Activated CD4-positive, CD25-positive, alpha-beta regulatory T cell treated with anti-CD3 and anti-CD28 coated beads, Interleukin-2, amount 50 U/mL, for 24 hours (primary cell): ENCODE results near the gene PRR33.

Source experiments
- ATAC-seq, 2 donors: fragments of 150-1000 bp; cut with Tn5 transposase; one replicate each; pipeline ENCODE4 v1.10.0; 2021; ENCODE audit warnings: mild to moderate bottlenecking in 1 of 2, moderate library complexity in 1 of 2

The PRR33 gene

DNA sequence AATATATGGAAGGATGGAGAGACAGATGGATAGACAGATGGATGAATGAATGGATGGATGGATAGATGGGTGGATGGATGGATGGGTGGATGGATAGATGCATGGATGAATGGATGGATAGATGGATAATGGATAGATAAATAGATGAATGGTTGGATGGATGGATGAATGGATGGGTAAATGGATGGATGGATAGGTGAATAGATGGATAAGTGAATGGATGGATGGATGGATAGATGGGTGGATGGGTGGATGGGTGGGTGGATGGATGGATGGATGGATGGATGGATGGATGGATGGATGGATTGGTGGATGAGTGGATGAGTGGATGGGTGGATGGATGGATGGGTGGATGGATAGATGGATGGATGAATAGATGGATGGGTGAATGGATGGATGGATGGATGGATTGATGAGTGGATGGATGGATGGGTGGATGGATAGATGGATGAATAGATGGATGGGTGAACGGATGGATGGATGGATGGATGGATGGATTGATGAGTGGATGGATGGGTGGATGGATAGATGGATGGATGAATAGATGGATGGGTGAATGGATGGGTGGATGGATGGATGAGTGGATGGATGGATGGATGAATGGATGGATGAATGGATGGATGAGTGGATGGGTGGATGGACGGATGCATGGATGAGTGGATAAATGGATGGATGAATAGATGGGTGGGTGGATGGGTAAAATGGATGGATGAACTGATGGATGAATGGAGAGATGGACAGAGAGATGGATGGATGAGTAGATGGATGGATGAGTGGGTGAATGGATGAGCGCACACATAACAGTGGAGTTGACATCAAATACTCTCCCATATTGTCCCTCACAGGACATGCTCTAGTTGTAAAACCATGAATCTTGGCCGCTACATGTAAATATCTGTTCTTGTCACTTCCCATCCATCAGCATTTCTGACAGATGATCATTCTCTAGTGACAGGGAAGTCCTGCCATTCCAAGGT lies 30.0 kb downstream of the PRR33 start:
- no peak for ATAC-seq

DNA sequence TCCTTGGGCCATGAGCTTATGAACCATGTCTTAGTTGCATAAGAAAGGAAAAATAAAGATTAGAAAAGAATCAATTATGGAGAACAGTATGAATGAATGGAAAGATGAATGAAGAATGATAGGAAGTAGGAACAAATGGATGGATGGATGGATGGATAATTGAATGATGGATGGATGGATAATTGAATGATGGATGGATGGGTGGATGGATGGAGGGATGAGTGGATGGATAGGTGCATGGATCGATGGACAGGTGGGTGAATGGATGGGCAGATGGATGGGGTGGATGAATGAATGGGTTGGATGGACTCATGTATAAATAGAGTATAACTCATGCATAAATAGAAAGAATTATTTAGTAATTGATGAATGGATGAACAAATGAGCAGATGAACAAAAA lies 31.6 kb downstream of the PRR33 start:
- no peak for ATAC-seq

DNA sequence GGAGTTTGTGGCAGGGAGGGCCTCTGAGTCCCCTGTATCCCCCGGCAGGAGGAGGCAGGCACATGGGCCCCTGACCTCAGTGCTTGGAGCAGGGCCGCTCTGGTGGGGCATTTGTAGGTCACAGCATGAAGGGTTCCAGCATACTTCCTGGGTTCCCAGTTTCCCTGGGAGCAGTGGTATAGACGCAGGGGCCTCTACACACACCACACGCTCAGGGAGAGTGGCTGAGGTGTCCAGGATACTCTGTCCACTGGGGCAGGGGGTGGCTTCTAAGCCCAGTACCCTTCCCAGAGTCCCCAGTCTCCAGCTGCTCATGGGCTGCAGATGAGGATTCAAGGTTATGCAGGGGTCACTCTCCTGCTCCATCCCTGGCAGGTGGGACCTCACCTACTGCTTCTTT lies 32.7 kb downstream of the PRR33 start:
- no peak for ATAC-seq

DNA sequence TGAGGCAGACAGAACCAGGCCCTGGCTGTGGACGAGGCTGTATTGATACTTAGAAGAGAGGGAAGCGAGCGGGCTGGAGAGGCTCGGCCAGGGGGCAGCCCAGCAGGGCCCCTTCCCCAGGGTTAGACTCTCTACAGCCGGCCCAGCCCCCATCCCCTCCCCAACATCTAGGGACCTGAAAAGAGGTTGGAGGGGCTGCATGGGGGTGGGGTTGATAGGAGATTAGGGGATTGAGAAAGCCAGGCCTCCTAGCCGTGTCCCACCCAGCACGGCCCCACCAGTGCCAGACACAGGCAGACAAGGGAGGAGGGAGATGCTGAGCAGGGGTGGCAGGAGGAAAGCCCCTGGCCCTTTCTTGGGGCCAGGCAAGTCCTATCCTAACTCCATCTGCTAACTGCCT lies 33.1 kb downstream of the PRR33 start:
- ATAC-seq: no peak

DNA sequence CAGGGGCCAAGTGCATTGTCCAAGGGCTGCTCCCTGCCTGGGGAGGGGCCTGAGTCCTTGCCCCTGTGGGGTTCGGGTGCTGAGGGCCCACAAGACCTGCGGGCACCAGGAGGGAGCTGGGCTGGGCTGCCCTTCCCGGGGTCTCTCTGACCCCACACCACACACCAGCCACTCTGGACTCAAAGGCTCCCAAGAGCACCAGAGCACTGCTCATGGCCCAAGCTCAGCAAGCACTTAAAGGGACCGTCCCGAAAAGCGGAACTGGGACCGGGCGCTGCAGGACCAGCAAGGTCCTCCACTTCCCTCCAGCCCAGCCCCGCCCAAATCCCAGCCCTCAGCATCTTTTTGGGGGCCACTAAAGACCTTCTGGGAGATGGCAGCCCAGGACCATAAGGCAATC lies 33.5 kb downstream of the PRR33 start:
- no peak for ATAC-seq

DNA sequence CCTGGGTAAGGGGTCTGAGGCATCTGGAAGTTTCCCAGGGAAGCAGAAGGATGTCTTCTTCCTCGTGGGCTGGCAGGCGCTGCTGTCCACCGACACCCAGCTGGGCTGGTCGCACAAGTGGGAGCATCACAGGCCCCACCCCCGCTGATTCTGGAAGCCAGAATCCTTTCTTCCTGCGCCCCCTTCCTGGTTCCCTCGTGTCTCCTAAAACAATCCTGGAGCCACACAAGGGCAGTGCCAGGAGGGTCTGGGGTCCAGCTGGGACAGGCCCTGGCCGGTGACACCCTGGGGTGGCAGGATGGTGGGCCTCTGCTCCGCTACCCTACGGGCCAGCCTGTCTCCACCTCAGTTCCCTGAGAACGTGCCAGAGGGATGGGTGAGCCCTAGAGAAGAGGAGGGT lies 34.6 kb downstream of the PRR33 start:
- ATAC-seq: no peak

DNA sequence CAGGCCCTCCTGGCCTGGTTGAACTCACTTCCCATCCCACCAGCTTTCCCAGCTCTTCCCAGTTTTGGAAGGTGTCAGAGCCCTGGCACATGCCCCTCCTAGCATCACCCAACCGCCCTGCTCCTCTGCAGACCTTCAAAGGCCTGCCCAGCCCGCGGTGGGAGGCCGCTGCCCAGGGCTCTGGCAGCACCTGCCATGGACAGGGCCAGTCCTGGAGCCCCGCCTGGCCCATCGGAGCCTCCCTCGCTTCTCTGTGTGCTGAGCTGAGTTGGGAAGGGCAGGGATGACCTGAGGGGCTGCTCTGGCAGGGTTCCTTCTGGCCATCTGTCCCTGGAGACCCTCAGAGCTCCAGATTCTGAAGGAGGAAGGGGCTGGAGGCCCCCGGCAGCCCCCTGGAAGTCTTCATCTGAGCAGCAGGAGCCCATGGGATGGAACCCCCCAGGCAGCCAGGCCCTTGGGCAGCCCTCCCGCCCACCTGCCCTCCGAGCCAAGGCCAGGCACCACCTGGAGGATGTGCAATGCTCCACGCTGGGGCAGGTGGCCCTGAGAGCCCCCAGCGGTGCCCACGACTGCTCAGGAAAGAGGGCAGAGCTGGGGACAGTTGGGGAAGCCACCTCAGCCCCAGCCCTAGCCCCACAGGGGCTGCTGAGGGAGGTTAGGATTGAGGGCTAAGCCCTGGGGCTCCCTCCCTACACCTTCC lies 35.2 kb downstream of the PRR33 start:
- no peak for ATAC-seq

DNA sequence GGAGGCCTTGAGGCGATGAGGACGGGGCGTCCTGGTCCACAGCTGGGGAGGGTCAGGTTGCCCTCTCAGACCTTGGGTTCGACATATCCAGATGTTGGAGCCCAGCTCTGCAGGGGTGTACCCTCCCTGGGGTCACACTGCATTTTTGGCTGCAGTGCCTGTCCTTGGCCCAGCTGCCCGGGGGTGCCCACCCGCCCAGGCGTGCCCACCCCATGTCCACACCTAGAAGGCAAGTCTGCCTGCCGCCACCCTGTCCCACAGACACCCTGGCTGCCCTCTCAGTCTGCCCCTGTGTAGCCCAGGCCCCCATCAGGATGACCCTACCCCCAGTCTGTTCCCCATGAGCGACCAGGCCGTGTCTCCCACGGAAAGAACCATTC lies 35.8 kb downstream of the PRR33 start:
- ATAC-seq: no peak

DNA sequence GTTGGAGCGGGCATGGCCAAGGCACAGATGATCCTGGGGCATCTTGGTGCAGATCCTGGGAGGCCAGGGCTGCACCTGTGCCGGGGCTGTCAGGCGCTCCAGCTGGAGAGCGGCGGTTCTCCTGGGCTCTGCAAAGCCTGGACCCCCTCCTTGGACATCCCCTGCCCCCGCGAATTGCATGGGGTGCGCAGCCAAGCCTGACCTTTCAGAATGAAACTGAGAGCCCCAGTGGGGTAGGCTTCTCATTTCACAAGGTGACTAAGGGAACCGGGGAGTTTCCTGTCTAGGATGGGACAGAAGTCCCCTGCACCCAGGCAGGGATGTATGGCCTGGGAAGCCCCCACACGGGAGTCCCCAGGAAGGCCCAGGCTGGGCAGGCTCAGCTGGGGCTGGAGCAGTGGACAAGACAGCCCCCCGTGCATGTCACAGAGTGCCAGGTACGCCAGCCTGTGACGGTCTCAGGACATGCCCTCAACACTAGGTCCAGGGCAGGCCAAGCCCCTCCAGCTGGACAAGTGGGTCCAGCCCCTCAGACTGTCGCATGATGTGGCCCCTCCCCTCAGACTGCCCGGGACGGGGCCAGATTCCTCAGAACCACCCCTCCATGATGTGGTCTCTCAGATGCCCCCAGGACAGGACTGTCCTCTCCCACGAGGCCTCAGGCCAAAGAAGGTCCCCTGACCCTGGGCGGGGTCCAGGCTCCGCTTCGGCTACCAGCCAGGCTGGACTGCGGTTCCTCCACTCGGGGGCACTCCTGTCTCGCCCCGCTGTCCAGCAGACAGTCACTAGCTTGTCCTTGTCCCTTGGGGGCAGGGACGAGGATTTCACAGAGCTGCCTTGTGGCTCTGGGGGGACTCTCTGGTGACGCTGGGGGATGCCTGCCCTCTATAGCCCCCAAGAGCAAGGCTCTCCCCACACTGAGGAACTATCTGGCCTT lies 36.5 kb downstream of the PRR33 start:
- peak; percentile 56 to 57 for ATAC-seq

DNA sequence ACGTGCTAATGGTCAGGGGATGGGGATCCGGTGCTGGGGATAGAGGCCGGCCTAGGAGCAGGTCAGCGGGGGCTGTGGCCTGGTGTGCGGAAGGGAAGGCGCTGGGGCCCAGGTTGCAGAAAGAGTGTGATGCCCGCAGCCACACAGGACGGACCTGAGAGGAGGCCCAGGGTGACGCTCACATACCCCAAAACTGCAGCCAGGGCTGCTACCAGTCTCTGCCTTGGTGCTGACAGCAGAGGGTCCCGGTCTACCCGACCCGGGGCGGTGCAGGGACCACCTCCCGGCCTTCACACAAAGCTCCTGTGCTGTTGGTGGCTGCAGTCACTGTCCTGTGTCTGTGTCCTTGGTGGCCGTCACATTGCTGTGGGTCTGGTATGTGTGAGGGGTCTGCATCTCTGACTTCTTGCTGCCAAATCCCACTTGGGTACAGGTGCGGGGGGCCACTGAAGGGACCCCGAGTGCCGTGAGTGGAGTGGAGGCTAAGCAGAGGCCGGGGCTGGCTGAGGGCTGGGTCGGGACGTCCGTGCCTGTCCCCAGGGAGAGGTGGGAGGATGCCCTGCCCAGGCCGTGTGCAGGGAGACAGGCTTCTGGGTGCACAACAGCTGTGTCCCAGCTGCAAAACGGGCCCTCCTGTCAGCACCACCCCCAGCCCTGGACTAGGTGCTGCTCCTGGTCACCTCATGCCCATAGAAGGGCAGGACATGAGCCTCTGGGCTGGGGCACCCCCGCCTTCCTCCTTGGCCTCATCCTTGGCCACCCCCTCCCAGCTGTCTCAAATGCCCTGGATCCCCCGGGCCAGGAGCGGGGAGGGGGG lies 37.4 kb downstream of the PRR33 start:
- no peak for ATAC-seq

DNA sequence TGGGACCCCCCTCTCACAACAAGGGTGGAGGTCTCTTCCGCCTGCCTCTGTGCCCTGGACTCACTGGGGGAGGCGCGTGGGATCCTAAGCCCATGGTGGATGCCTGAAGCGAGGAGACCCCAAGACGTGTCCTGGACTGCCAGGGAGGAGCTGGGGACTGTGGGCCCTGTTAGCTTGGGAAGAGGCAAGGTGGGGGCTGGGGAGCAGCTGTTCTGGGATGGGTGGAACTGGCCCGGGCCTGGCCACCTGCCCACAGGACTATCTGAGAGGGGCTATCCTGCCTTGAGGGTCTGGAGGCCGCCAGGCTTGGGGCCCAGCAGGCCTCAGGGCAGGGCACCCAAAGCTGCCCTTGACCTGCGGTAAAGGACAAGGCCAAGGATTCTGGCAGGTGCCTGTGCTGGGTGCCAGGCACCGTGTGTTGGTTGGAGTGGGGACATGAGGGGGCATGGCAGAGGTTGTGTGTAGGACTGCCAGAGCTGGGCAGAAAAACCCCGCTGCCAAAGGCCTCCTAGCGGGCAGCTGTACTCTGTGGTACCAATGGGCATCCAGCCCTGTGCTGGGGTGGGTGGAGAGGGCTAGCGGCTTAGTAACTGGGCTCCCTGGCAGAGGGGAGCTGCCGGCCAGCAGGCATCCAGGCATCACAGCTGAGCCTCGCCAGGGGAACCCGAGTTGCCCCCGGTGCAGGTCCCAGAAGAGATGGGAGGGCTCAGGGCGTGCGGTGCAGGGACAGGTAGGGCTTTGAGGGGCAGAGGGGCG lies 38.1 kb downstream of the PRR33 start:
- ATAC-seq: peak in 1 of 2 donors; percentile 2

DNA sequence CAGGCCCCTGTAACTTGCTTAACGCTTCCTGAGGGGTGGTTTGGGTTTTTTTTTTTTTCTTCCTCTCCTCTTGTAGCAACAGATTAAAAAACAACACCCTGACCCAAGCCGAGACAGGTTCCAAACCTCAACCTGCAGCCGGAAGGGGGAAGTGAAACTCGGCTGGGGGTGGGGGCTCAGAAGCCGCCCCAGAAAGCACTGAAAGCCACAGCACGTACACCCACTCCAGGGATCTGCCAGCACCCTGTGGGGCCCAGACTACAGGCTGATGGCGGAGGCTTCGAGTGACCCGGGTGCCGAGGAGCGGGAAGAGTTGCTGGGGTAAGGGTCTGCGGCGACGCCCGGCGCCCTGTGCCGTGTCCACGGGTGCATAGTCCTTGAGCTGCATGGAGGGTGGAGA lies 38.8 kb downstream of the PRR33 start, which contains the start of gene LSP1:
LSP1 (plus strand) TSS at position 208 of the 400 bp plus-strand sequence; CDS start at position 269, 61 bp downstream.
- ATAC-seq: peak; percentile 61 to 65

DNA sequence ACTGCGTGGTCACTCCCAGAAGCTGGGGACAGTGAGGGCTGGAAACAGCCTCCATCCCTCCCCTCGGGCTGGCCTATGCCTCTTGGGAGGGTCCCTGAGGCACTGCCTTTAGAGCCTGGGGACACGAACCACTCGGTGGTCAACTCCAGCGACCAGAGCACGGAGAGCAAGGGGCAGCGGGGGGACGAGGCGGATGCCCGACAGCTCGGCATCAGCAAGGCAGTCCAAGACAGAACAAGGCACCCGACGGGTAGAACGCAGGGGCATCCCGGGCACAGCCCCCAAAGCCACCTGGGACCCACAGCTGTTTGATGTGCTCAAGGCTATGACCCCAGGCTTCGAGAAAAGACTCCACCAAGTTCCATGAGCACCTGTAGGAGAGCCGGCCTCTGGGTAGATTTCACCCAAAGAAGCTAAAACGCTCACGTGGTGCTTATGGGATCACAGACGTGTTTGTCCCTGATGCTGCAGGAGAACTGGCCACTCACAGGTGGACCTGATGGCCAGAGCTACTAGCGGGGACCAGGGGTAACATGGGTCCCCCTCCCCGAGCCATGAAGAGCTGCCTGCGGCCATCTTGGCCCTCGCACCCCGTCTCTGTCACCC lies 39.3 kb downstream of the PRR33 start:
- no peak for ATAC-seq

DNA sequence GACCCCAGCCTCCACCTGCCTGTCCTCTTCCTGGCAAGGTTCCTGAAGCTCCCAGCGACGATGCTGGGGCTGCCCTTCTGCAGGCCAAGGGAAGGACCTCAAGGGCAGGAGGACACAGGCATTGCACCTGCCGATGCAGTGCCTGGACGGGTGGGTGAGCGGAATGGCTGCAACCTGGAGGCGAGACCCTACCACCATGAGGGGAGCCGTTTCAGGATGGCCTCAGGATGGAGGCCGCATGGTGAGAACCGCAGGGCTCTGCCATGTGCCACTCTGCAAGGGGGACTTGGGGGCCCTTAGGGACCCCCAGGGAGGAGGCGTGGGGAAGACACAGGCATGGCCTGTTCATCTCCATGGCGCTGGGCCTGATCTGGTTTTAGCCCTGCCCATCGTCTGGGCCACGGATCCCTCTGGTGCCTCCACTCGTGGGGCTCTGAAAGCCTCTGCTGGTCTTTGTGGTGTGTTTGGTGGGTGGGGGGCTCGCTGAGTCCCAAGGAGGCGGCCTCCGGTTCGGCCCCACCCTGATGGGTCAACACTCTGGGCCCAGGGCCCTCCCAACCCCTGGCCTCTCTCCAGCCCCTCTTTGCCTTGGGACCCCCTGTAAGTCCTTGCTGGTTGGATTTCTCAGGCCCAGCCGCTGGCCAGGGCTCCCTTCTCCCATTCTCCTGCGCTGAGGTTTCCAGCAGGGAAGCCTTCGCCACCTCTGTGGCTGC lies 40.1 kb downstream of the PRR33 start:
- ATAC-seq: no peak

DNA sequence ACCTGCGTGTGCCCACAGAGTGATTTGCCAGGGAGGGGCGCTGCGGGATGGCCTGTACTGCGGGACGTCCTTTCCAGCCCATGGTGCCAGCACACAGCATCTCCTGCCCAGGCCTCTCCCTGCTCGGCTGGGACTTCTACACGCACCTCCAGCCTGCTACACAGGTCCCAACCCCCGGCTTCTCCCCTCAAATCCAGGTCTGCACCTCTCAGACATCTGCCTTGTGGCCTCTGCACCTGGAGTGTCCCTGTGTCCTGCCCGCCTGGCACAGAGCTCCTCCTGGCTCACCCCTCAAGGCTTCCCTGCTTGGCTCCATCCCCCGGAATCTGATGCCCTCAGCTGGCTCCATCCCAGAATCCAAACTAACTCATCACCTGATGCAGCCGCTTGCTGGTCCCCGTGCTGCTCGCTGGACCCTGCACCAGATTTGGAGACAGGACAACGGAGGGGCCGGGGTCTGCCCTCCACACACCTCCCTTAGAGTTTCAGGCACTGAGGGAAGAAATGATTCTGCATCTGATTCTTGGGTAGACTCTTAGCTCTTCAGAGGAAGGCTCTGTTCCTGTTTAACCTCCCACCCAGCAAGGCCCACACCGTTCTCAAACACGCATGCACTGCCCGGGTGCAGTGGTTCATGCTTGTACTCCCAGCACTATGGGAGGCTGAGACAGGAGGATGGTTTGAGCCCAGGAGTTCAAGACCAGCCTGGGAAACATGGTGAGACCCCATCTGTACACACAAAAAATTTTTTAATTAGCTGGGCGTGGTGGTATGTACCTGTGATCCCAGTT lies 42.9 kb downstream of the PRR33 start:
- no peak for ATAC-seq

DNA sequence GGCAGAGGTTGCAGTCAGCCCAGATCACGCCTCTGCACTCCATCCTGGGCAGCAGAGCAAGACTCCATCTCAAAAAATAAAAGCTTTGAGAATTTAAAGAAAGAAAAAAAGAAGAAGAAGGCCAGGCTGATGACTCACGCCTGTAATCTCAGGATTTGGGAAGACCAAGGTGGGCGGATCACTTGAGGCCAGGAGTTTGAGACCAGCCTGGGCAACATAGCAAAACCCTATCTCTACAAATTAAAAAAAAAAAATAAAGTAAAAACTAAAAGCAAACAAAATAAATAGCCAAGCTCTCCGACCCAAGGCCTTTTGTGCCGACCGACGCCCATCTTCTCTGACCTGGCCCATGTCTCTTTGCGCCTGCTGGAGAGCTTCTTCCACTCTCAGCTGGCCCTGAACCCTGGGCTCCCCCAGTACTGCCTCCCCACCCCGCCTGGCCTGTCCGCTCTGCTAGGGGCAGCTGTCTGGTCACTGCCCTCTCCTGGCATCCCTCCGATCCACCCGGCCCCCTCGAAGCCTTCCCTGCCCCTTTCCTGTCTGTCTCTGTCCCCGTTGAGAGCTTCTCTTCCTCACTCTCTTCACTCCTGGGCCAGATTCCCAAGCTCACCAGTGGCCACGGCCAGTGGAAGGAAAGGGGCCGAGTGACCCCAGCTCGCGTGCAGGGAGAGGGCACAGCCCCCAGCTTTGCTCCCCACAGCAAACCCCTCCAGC lies 43.6 kb downstream of the PRR33 start:
- ATAC-seq: no peak

DNA sequence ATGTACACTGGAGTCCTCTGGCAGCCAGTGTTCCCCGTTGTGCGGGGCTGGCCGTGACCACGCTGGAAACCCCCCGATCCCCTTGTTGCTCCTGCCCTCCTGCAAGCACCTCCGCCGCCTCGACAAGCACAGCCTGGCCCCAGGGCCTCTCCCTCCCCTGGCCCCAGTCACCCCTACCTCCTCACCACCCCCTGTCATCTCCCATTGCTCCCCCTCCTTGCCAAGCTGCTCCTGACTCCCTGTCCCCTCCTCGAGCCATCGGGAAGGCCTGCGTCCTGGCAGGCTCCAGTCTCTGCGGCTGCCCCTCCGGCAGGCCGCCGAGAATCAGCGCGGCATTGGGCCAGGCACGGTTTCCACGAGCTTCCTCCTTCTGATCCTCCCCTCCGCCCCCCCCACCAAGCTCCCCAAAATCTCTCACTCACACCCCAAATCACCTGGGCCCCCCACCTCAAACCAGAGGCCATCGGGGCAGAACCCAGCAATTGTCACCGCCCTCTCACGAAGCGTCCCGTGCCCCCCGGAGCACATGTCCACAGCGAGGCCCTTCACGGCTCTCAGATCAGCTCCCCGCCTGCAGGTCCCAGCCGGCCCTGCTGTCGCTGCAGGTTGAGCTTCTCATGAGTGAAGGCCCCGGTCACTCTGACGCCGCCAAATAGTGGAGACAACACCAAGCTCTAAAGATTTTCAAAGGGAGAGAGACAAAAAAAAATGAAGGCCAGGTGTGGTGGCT lies 44.5 kb downstream of the PRR33 start:
- no peak for ATAC-seq

DNA sequence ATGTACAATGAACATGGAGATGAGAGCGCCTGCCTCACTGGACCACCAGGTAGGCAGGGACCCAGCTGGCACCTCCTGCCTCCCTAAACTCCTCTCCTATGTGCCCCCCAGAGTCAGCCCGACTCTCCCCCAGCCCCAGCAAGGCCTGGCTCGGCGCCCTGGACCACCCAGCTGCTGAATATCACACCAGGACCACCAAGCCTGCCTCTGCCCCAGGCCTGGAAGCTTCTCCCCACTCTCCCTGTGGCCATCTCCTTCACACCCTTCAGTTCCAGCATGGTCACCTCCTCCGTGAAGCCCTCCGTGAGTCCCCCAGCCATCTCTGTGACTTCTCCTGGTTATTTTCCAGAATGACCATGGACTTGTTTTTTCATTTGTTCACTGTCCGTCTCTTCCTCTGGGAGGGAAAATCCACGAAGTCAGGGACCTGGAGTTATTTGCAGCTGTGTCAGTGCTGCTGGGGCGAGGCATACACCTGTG lies 45.2 kb downstream of the PRR33 start:
- ATAC-seq: no peak
